Stimulated activated CD8-positive, alpha-beta memory T cell treated with anti-CD3 and anti-CD28 coated beads, Interleukin-7, amount 100 ng/mL, for 4 hours (primary cell): ENCODE data around the gene SYNRG.

Experiments used
- DNase-seq, 2 donors: peaks; one replicate each; pipeline ENCODE4 v3.0.0-alpha.2; 2020; ENCODE audit warnings: low read depth in 2 of 2

SYNRG gene

GRCh38 chr17:37476431-37477120 is 132.6 kb downstream of the SYNRG start:
- no peak for DNase-seq

- DNase-seq = no peak
Observed at GRCh38 chr17:37475731-37476420, 133.3 kb downstream of the SYNRG start.

- no peak for DNase-seq
Observed at GRCh38 chr17:37470181-37470580, 139.0 kb downstream of the SYNRG start.

GRCh38 chr17:37466471-37466870 is 142.7 kb downstream of the SYNRG start:
- DNase-seq = no peak

GRCh38 chr17:37465069-37465616 is 144.1 kb downstream of the SYNRG start:
- no peak for DNase-seq
